Right renal pelvis (tissue), 4 donors: ENCODE measurements around the gene ELANE. TPM values are rescaled to one million over a fixed set of nuclear protein-coding genes. Genes with fewer than 3 reads are reported as not detected.

Source experiments
- DNase-seq, 4 donors: peaks; one replicate each; pipeline ENCODE4 v3.0.0-alpha.2; 2013; ENCODE audit warnings: low read depth in 4 of 4, low spot score in 3 of 4, missing footprints in 1 of 4
- polyA plus RNA-seq, 4 donors: library from polyadenylated mRNA; unstranded; fragments of 120-200 nt; gene quantifications; one replicate each; pipeline ENCODE4 v1.2.1, GENCODE V29; 2013; ENCODE audit not compliant: insufficient read length in 4 of 4

Gene ELANE
- polyA plus RNA-seq: under 1 TPM in 3 of 4 donors, not detected in 1; 0.18 to 0.96 (median 0.64) TPM

GRCh38 chr19:852136-853013, at the start of gene ELANE:
ELANE (plus strand) TSS chr19:852303; CDS start chr19:852329, 26 bp downstream.
- no peak for DNase-seq

- no peak for DNase-seq
These were observed 49.5 kb upstream of the ELANE start for GRCh38 chr19:802498-803098.

GRCh38 chr19:803099-803561, 49.0 kb upstream of the ELANE start:
- no peak for DNase-seq

DNA sequence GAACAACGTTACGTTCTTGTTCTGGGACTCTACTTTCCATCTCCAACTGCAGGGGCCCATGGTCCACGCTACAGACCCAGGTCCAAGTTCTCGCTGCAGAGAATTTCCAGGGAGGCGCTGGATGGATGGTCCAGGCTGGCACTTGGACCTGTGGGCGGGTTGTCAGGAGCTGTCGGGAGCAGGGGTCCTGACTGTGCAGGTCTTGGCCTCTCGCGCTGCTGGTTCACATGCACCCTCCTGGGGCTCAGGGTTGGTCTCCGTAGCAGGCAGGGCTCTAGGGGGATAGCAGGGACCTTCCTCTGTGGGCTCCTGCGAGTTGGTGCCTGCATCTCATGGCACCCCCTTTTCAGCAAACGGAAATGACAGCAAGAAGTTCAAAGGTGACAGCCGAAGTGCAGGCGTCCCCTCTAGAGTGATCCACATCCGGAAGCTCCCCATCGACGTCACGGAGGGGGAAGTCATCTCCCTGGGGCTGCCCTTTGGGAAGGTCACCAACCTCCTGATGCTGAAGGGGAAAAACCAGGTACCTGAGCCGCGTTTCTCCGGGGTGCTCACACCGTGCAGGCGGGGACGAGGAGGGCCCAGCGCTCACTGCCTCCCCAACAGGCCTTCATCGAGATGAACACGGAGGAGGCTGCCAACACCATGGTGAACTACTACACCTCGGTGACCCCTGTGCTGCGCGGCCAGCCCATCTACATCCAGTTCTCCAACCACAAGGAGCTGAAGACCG, 48.3 kb upstream of the ELANE start:
- no peak for DNase-seq

GRCh38 chr19:804419-805165, 47.5 kb upstream of the ELANE start:
- no peak for DNase-seq

GRCh38 chr19:805166-805551, 46.9 kb upstream of the ELANE start:
- no peak for DNase-seq

- DNase-seq: no peak
These were observed 46.2 kb upstream of the ELANE start for GRCh38 chr19:805600-806550.

GRCh38 chr19:806815-807421, 45.2 kb upstream of the ELANE start:
- no peak for DNase-seq

DNA sequence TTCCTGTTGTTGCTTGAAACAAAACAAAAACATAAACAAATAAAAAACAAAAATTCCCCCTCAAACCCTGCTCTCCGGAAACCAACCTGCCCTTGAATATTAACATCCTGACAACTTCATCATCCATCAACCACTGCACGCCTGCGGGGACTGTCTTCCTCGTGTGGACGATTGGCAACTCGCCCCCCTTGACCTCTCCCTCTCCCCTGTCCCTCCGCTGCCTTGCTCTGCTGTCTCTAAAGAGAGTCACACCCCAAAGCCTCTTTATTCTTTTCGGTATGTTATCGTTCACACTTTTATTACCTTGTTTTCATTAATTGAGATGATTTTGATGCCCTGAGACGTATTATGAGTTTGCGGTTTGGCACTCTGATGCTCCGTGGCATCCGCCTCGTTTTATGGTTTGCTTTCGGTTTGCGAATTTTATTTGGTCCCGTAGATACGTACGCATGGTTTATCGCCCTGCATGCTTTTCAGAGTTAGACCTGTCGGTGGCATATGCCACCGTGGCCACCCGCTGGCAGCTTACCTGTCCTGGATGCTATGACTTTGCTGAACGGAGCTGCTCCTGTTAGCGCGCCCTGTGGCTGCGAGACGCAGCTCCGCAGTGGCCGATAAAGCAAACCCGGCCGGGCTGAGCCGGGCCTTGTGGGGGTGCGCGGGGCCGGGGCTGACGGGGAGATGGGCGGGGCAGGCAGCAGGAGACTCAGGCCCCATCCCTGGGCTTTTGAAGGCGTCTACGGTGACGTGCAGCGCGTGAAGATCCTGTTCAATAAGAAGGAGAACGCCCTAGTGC, 44.3 kb upstream of the ELANE start:
- no peak for DNase-seq

DNA sequence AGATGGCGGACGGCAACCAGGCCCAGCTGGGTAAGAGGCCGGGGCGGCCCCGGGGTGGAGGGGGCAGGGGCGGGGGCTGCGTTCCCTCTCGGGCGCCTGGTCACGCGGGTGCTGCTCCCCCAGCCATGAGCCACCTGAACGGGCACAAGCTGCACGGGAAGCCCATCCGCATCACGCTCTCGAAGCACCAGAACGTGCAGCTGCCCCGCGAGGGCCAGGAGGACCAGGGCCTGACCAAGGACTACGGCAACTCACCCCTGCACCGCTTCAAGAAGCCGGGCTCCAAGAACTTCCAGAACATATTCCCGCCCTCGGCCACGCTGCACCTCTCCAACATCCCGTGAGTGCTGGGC, 43.7 kb upstream of the ELANE start:
- DNase-seq: no peak

DNA sequence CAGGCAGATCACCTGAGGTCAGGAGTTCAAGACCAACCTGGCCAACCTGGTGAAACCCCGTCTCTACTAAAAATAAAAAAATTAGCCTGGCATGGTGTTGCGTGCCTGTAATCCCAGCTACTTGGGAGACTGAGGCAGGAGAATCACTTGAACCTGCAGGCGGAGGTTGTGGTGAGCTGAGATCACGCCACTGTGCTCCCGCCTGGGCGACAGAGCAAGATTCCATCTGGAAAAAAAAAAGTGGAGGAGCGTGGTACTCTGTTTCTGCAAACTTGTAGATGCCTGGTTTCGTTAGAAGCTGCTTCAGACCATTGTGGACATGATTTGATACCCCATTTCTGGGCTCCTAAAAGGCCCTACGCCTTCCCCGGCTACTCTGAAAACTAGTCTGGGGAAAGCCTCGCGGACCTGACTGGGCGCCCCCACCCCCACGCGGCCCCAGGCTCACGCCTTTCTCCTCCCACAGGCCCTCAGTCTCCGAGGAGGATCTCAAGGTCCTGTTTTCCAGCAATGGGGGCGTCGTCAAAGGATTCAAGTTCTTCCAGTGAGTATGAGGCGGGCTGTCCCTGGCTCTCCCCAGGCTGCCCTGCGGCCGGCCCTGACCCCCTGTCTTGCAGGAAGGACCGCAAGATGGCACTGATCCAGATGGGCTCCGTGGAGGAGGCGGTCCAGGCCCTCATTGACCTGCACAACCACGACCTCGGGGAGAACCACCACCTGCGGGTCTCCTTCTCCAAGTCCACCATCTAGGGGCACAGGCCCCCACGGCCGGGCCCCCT, 41.8 kb upstream of the ELANE start:
- no peak for DNase-seq

GRCh38 chr19:810883-811489, 41.1 kb upstream of the ELANE start:
- DNase-seq: no peak

DNA sequence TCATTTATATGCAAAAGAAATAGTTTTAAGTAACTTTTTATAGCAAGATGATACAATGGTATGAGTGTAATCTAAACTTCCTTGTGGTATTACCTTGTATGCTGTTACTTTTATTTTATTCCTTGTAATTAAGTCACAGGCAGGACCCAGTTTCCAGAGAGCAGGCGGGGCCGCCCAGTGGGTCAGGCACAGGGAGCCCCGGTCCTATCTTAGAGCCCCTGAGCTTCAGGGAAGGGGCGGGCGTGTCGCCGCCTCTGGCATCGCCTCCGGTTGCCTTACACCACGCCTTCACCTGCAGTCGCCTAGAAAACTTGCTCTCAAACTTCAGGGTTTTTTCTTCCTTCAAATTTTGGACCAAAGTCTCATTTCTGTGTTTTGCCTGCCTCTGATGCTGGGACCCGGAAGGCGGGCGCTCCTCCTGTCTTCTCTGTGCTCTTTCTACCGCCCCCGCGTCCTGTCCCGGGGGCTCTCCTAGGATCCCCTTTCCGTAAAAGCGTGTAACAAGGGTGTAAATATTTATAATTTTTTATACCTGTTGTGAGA, 40.5 kb upstream of the ELANE start:
- DNase-seq: no peak

GRCh38 chr19:812049-812746, 39.9 kb upstream of the ELANE start:
- no peak for DNase-seq

DNA sequence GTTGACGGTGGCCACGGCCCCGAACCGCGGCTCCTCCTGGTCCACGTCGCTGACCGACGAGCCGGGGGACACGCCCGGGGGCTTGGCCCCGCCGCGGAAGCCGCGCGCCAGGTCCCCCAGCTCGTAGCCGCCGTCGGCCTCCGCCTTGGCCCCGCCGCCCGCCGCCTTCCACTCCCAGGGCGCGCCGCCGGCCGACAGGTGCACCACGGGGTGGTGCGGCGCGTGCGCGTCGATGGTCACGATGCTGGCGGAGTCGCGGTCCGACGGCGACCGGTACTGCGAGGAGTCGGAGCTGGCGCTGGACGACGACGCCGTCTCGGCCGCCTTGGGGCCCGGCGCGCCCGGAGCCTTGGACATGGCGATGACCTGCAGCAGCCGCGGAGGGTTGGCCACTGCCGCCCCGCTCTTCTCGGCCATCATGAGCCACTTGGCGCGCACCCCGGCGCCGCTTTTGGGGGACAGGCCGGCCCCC, 39.3 kb upstream of the ELANE start:
- DNase-seq: no peak
